ENCODE results near the gene NR5A2. TPM values are rescaled to one million over a fixed set of nuclear protein-coding genes. Genes with fewer than 3 reads are reported as not detected.

Gene NR5A2
- total and polyA plus RNA-seq, 3 donors from 2014 or later = 1.3 to 4.4 (median 2.3) TPM

- Histone ChIP-seq H3K27ac (no peak overlapping the region), H3K36me3 (ENCODE audit: low read depth, missing control alignments) (no peaks in the 10 kb centered on the region), H3K4me3 (no peak overlapping the region), H3K27me3 (no peaks in the 10 kb centered on the region), H3K9me3 (no peaks in the 10 kb centered on the region), H3K4me1 (no peaks in the 10 kb centered on the region)
- no peak for DNase-seq
- TF ChIP-seq POLR2A (IDR thresholded peaks at IDR 0.05) = no peak
- no peak for TF ChIP-seq CTCF (IDR thresholded peaks at IDR 0.05)
- whole genome bisulfite sequencing, 2 donors = 88 to 93% methylated on average over 7 of the region's 7 CpGs
- intact Hi-C loops (cut with DNase I; ENCODE audit: low total_unique reads) = no loop called here
These were observed 100.6 kb downstream of the NR5A2 start for GRCh38 chr1:200128081-200128480.

- no peaks in the 10 kb centered on the region for H3K9me3 ChIP-seq
- DNase-seq = no peak
- H3K4me1 ChIP-seq = no peaks in the 10 kb centered on the region
- WGBS, 2 donors = 40% methylated on average over 5 of the region's 5 CpGs
- H3K36me3 ChIP-seq (ENCODE audit: low read depth, missing control alignments) = no peaks in the 10 kb centered on the region
- H3K27ac ChIP-seq = no peak overlapping the region
- H3K4me3 ChIP-seq = no peak overlapping the region
- H3K27me3 ChIP-seq = no peaks in the 10 kb centered on the region
- intact Hi-C loops (cut with DNase I; ENCODE audit: low total_unique reads) = no loop called here
- TF ChIP-seq CTCF (IDR thresholded peaks at IDR 0.05) (no peak), POLR2A (IDR thresholded peaks at IDR 0.05) (no peak)
These were observed 101.7 kb downstream of the NR5A2 start for GRCh38 chr1:200128944-200129879.

- H3K36me3 ChIP-seq (ENCODE audit: low read depth, missing control alignments) = no peaks in the 10 kb centered on the region
- H3K27ac ChIP-seq = no peak overlapping the region
- no peaks in the 10 kb centered on the region for H3K27me3 ChIP-seq
- intact Hi-C loops (cut with DNase I; ENCODE audit: low total_unique reads) = no loop called here
- no peak for TF ChIP-seq POLR2A (IDR thresholded peaks at IDR 0.05)
- no peak for TF ChIP-seq CTCF (IDR thresholded peaks at IDR 0.05)
- no peak for DNase-seq
- no peak overlapping the region for H3K4me3 ChIP-seq
- WGBS, 2 donors = 52 to 66% methylated on average over 1 of the region's 1 CpG
- no peaks in the 10 kb centered on the region for H3K9me3 ChIP-seq
- H3K4me1 ChIP-seq = no peaks in the 10 kb centered on the region
These were observed 103.0 kb downstream of the NR5A2 start for GRCh38 chr1:200130552-200130951.

- intact Hi-C loops (cut with DNase I; ENCODE audit: low total_unique reads) = no loop called here
- WGBS, 2 donors = 67 to 91% methylated on average over 4 of the region's 4 CpGs
- no peak overlapping the region for H3K4me3 ChIP-seq
- H3K27ac ChIP-seq = no peak overlapping the region
- H3K27me3 ChIP-seq = no peaks in the 10 kb centered on the region
- no peak for DNase-seq
- no peaks in the 10 kb centered on the region for H3K9me3 ChIP-seq
- no peaks in the 10 kb centered on the region for H3K4me1 ChIP-seq
- TF ChIP-seq POLR2A (IDR thresholded peaks at IDR 0.05) (no peak), CTCF (IDR thresholded peaks at IDR 0.05) (no peak)
- H3K36me3 ChIP-seq (ENCODE audit: low read depth, missing control alignments) = no peaks in the 10 kb centered on the region
These were observed 104.1 kb downstream of the NR5A2 start for GRCh38 chr1:200131551-200132125.
